Common myeloid progenitor, CD34-positive (primary cell): ENCODE data around the gene TNIK.
"Not testable (repeated sequence)": the region's sequence is repeated elsewhere in the genome, so short reads cannot be mapped to it uniquely, and the experiment has no call there.

Source experiments
- CTCF ChIA-PET: fragments of 350-600 bp; sonication (Branson Sonifier 250); formaldehyde crosslinking; loops from one replicate; lab custom pipeline; 2021; ENCODE audit warnings: antibody characterized with exemption; lab: Charles Lee
- POLR2A ChIA-PET: fragments of 350-600 bp; sonication (Branson Sonifier 250); formaldehyde crosslinking; loops from one replicate; lab custom pipeline; 2021; ENCODE audit warnings: antibody characterized with exemption; lab: Charles Lee
- DNase-seq, 3 donors: peaks; one replicate each; pipeline versions ENCODE4 v3.0.0 to v3.0.0-alpha.2; 2013
- H3K27ac ChIP-seq, 2 experiments: 1 replicate in 1 of 2; 2 replicates in 1 of 2; pipeline ENCODE4 v1.7.0; 2013; ENCODE audit warnings: inconsistent platforms in 2 of 2, low read length in 2 of 2, mild to moderate bottlenecking in 2 of 2, low read depth in 1 of 2, moderate library complexity in 1 of 2; ENCODE audit not compliant: severe bottlenecking in 2 of 2, insufficient read depth in 1 of 2, poor library complexity in 1 of 2
- H3K27me3 ChIP-seq, 5 experiments: replicated peaks in 2 of 5; 1 replicate in 3 of 5; 2 replicates in 2 of 5; pipeline versions ENCODE4 v1.6.1 to v1.7.0; 2013; ENCODE audit warnings: low read length in 4 of 5, mild to moderate bottlenecking in 2 of 5, moderate library complexity in 2 of 5, inconsistent platforms in 1 of 5; ENCODE audit not compliant: insufficient read depth in 5 of 5, control insufficient read depth in 4 of 5
- H3K36me3 ChIP-seq, 4 experiments: 1 replicate in 2 of 4; 2 replicates in 2 of 4; pipeline versions ENCODE4 v1.6.1 to v1.7.0; 2013; ENCODE audit warnings: low read length in 3 of 4, control low read depth in 1 of 4, mild to moderate bottlenecking in 1 of 4; ENCODE audit not compliant: control insufficient read depth in 4 of 4, insufficient read depth in 4 of 4
- H3K4me1 ChIP-seq, 4 experiments: 1 replicate in 3 of 4; 2 replicates in 1 of 4; pipeline versions ENCODE4 v1.6.1 to v1.7.1; 2013; ENCODE audit warnings: low read length in 3 of 4, mild to moderate bottlenecking in 3 of 4, control low read depth in 1 of 4, inconsistent platforms in 1 of 4, moderate library complexity in 1 of 4; ENCODE audit not compliant: control insufficient read depth in 4 of 4, insufficient read depth in 4 of 4; ENCODE audit errors: control extremely low read depth in 1 of 4
- H3K4me3 ChIP-seq, 7 experiments: 1 replicate in 4 of 7; 2 replicates in 3 of 7; pipeline versions ENCODE4 v1.5.1 to v1.7.0; 2013; ENCODE audit warnings: mild to moderate bottlenecking in 7 of 7, low read length in 6 of 7, moderate library complexity in 6 of 7, inconsistent platforms in 2 of 7, low read depth in 2 of 7, control low read depth in 1 of 7; ENCODE audit not compliant: insufficient read depth in 4 of 7, control insufficient read depth in 1 of 7; ENCODE audit errors: extremely low read depth in 1 of 7
- H3K9me3 ChIP-seq, 5 experiments: 1 replicate in 4 of 5; 2 replicates in 1 of 5; pipeline versions ENCODE4 v1.6.1 to v1.7.1; 2013; ENCODE audit warnings: low read length in 4 of 5, mild to moderate bottlenecking in 2 of 5, inconsistent platforms in 1 of 5, low read depth in 1 of 5, moderate library complexity in 1 of 5; ENCODE audit not compliant: control insufficient read depth in 4 of 5, insufficient read depth in 2 of 5; ENCODE audit errors: control extremely low read depth in 1 of 5
- WGBS: methylation state at CpG from one replicate; pipeline ENCODE4 v1.1.5; 2013; ENCODE audit not compliant: insufficient coverage; 5-methylcytosine and 5-hydroxymethylcytosine counted together

The TNIK gene

GRCh38 chr3:171307046-171307585 lies 153.1 kb downstream of the TNIK start:
- Histone ChIP-seq H3K27ac (no peak overlapping the region), H3K27me3 (no peaks in the 10 kb centered on the region), H3K4me1 (peaks cover 10 to 38% (median 26%) of the 10 kb centered on the region in 4 experiments), H3K36me3 (no peaks in the 10 kb centered on the region), H3K4me3 (no peak overlapping the region), H3K9me3 (no peaks in the 10 kb centered on the region)
- WGBS = 100% methylated on average over 1 of the region's 4 CpGs
- no peak for DNase-seq
- POLR2A ChIA-PET = no interaction called here
- CTCF ChIA-PET = no interaction called here

DNA sequence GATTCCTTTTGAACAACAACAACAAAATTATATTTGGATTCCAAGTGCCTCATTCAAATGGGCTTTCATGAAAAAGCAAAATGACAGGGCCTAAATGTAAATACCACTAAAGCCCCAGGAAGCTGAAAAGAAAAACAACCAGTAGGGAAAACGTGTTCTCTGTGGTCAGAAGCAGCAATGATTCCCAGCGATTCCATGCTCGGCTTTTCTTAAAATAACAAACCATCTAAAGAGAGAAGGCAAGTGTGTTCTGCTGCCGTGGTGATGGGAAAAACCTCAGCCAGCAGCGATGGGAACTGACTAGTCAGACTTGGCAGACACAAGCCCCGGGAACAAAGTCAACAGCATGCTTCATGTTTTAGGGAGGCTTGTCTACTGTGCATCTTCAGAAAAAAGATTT lies 153.6 kb downstream of the TNIK start:
- Histone ChIP-seq H3K27me3 (no peaks in the 10 kb centered on the region), H3K9me3 (no peaks in the 10 kb centered on the region), H3K4me3 (no peak overlapping the region), H3K4me1 (peaks cover 8 to 35% (median 24%) of the 10 kb centered on the region in 4 experiments), H3K27ac (no peak overlapping the region), H3K36me3 (no peaks in the 10 kb centered on the region)
- WGBS = 100% methylated on average over 6 of the region's 6 CpGs
- ChIA-PET POLR2A (no interaction called here), CTCF (interaction anchor here (1.0 kb wide), 1 partner anchor 16 kb away, joined by 3 read pairs; no protein-coding TSS in a partner anchor)
- DNase-seq = no peak

DNA sequence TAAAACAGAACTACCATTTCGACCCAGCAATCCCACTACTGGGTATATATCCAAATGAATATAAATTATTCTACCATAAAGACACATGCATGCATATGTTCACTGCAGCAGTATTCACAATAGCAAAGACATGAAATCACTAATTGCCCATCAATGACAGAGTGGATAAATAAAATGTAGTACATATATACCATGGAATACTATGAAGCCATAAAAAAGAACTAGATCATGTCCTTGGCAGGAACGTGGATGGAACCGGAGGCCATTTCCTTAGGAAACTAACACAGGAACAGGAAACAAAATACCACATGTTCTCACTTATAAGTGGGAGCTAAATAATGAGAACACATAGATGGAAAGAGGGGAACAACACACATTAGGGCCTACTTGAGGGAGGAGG lies 154.4 kb downstream of the TNIK start:
- H3K4me3 ChIP-seq, H3K36me3 ChIP-seq, POLR2A ChIA-PET, H3K27ac ChIP-seq, H3K9me3 ChIP-seq, DNase-seq, H3K27me3 ChIP-seq: not testable (repeated sequence)
- peaks cover 2 to 27% (median 16%) of the 10 kb centered on the region in 4 experiments for H3K4me1 ChIP-seq
- no CpG with 5 or more reads among the region's 3 CpGs for WGBS
- CTCF ChIA-PET = interaction anchor here (1.0 kb wide), 1 partner anchor 15 kb away, joined by 3 read pairs; no protein-coding TSS in a partner anchor

DNA sequence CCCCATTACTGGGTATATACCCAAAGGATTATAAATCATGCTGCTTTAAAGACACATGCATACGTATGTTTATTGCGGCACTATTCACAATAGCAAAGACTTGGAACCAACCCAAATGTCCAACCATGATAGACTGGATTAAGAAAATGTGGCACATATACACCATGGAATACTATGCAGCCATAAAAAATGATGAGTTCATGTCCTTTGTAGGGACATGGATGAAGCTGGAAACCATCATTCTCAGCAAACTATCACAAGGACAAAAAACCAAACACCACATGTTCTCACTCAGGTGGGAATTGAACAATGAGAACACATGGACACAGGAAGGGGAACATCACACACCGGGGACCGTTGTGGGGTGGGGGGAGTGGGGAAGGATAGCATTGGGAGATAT lies 155.7 kb downstream of the TNIK start:
- H3K4me1 ChIP-seq = peaks cover 0 to 14% (median 4%) of the 10 kb centered on the region in 4 experiments
- H3K9me3 ChIP-seq, CTCF ChIA-PET, H3K4me3 ChIP-seq, DNase-seq, H3K27ac ChIP-seq, H3K36me3 ChIP-seq, POLR2A ChIA-PET, H3K27me3 ChIP-seq: not testable (repeated sequence)
- WGBS = no CpG with 5 or more reads among the region's 4 CpGs

- CTCF ChIA-PET = interaction anchor here (0.7 kb wide), 1 partner anchor 283 kb away, joined by 3 read pairs; no protein-coding TSS in a partner anchor
- H3K9me3 ChIP-seq, H3K4me1 ChIP-seq, H3K36me3 ChIP-seq, DNase-seq, H3K27me3 ChIP-seq, POLR2A ChIA-PET, H3K4me3 ChIP-seq, H3K27ac ChIP-seq: not testable (repeated sequence)
- WGBS = no CpG with 5 or more reads among the region's 1 CpG
Observed at GRCh38 chr3:171304017-171304416, 156.2 kb downstream of the TNIK start.

- H3K27ac ChIP-seq = no peak overlapping the region
- no CpG with 5 or more reads among the region's 1 CpG for WGBS
- ChIA-PET POLR2A (no interaction called here), CTCF (interaction anchor here (1.0 kb wide), 1 partner anchor 9 kb away, joined by 4 read pairs; no protein-coding TSS in a partner anchor)
- DNase-seq = no peak
- H3K4me3 ChIP-seq = no peak overlapping the region
- H3K9me3 ChIP-seq = peaks cover 0 to 6% (median 0%) of the 10 kb centered on the region in 5 experiments
- peaks cover 0 to 7% (median under 1%) of the 10 kb centered on the region in 4 experiments for H3K4me1 ChIP-seq
- peaks cover 0 to 17% (median 0%) of the 10 kb centered on the region in 4 experiments for H3K36me3 ChIP-seq
- no peaks in the 10 kb centered on the region for H3K27me3 ChIP-seq
Observed at GRCh38 chr3:171301998-171302397, 158.2 kb downstream of the TNIK start.

DNA sequence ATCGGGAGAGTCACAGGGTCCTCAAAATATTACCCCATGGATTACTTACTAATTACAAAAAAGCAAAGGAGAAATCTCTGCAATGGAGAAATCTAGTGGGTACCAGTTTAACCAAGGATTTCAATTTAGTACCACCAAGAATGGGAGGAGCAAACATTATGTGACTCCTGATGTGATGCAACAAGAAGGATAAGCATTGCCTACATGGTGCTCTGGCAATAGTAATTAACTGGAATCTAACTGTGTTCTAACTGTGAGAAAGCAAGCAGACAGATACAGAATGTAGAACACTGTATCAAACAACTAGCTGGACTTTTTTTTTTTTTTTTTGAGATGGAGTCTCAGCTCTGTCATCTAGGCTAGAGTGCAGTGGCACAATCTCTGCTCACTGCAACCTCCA lies 159.2 kb downstream of the TNIK start:
- CTCF ChIA-PET = interaction anchor here (1.0 kb wide), 1 partner anchor 8 kb away, joined by 4 read pairs; no protein-coding TSS in a partner anchor
- WGBS = no CpG with 5 or more reads among the region's 1 CpG
- H3K27me3 ChIP-seq = no peaks in the 10 kb centered on the region

More for the DNA sequence above, 159.2 kb downstream of the TNIK start:
- POLR2A ChIA-PET = no interaction called here
- no peak overlapping the region for H3K27ac ChIP-seq
- H3K4me3 ChIP-seq = no peak overlapping the region
- peaks cover 0 to 10% (median 0%) of the 10 kb centered on the region in 4 experiments for H3K4me1 ChIP-seq
- DNase-seq = no peak
- H3K36me3 ChIP-seq = peaks cover 0 to 17% (median 0%) of the 10 kb centered on the region in 4 experiments
- peaks cover 0 to 6% (median 0%) of the 10 kb centered on the region in 5 experiments for H3K9me3 ChIP-seq
